ENCODE measurements around the gene NUP214.

- TF ChIP-seq POLR2A (IDR thresholded peaks at IDR 0.05; ENCODE audit: borderline replicate concordance, extremely low read depth, insufficient read depth, insufficient read length) = no peak
- TF ChIP-seq SP1 (IDR thresholded peaks at IDR 0.05; ENCODE audit: low read depth) = no peak
Measured at GRCh38 chr9:131235480-131235851, 110.1 kb downstream of the NUP214 start.
